Choroid plexus epithelial cell (primary cell): ENCODE results near the gene NSUN3.
A peak's percentile ranks its signal among the peaks of the same experiment; 100 is the strongest.

ENCODE experiments used
- DNase-seq: peaks from one replicate; pipeline ENCODE4 v3.0.0-alpha.2; 2010; ENCODE audit warnings: low read depth
- H3K4me3 ChIP-seq: 2 replicates; pipeline ENCODE4 v1.5.1; 2011; ENCODE audit warnings: low read depth, mild to moderate bottlenecking, control low read depth, low read length, moderate library complexity
- TF ChIP-seq, protein P1 (sequence below): conservative IDR thresholded peaks from 2 replicates; pipeline ENCODE4 v1.5.1; 2011; ENCODE audit warnings: low read depth, mild to moderate bottlenecking, control low read depth, inconsistent platforms, low read length, moderate library complexity

Gene NSUN3

DNA sequence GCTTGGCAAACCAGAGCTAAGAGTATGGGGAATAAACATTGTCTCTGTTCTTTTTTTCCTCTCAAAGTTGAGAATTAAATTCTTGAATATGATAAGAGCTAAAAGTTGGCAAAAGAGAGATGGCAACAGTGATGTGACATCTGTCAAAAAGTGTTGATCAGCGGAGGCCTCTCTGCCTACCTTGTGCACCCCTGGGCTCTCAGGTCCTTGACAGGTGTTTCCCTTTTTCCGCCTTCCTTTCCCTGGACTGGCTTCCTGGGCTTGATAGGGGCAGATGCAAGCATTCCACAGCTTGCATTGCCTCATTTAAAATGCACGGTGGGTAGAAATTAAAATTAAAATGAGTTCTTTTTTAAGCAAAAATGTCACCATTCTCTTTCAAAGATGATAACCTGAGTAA is 84.2 kb downstream of the NSUN3 start:
- H3K4me3 ChIP-seq: no peak overlapping the region
- TF ChIP-seq, protein P1, sequence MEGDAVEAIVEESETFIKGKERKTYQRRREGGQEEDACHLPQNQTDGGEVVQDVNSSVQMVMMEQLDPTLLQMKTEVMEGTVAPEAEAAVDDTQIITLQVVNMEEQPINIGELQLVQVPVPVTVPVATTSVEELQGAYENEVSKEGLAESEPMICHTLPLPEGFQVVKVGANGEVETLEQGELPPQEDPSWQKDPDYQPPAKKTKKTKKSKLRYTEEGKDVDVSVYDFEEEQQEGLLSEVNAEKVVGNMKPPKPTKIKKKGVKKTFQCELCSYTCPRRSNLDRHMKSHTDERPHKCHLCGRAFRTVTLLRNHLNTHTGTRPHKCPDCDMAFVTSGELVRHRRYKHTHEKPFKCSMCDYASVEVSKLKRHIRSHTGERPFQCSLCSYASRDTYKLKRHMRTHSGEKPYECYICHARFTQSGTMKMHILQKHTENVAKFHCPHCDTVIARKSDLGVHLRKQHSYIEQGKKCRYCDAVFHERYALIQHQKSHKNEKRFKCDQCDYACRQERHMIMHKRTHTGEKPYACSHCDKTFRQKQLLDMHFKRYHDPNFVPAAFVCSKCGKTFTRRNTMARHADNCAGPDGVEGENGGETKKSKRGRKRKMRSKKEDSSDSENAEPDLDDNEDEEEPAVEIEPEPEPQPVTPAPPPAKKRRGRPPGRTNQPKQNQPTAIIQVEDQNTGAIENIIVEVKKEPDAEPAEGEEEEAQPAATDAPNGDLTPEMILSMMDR: no peak
- no peak for DNase-seq

DNA sequence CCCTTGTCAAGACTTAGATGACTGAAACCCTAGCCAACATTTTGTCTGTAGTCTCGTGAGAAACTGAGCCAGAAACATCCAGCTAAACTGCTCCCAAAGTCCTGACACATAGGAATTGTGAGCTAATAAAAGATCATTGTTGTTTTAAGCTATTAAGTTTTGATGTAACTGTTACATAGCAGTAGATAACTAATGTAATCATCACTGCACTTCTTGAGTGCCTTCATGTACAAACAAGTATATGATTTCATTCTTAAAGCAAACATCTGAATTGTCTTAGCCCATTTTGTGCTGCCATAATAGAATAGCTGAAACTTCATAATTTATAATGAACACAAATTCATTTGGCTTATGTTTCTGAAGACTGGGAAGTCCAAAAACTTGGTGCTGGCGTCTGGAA is 87.3 kb downstream of the NSUN3 start:
- no peak for DNase-seq
- TF ChIP-seq, protein P1: no peak
- no peak overlapping the region for H3K4me3 ChIP-seq

DNA sequence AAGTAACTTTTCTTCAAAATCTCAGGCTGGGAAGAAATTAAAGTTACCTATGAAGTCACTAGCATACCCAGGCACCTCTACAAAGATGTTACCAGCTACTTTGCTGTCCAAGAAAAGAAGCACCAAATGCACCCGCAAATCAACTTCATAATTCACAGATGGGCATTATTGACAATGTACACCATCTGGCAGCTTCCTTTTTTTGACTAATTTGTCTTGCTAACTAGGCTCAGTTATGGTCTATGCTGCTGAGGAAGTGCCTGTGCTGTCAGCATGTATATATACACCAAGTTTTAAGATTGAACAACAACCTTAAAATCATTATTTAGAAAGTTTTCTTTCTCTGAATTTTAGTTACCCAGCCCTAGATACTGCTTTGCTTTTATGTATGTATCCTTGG is 93.8 kb downstream of the NSUN3 start:
- H3K4me3 ChIP-seq: no peak overlapping the region
- TF ChIP-seq, protein P1: no peak
- no peak for DNase-seq

DNA sequence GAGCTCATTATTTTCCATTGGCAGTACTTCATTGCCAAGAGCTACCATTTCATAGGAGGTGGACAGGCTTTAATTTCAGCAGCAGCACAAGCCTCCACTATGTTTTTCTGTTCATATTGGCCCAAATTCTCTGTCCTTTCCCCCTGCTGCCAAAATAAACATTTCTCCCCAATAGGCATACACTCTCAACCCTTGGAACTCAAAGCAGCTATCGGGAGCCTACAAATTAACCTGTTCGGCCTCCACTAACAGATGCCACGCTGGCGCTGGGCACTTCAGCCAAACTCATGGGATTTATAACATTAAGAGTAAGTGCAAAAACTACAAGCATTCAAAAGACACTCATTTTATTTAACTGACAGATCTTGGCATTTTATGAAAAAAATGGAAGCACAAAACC is 95.7 kb downstream of the NSUN3 start:
- no peak overlapping the region for H3K4me3 ChIP-seq
- TF ChIP-seq, protein P1: no peak
- peak; percentile 6 for DNase-seq

DNA sequence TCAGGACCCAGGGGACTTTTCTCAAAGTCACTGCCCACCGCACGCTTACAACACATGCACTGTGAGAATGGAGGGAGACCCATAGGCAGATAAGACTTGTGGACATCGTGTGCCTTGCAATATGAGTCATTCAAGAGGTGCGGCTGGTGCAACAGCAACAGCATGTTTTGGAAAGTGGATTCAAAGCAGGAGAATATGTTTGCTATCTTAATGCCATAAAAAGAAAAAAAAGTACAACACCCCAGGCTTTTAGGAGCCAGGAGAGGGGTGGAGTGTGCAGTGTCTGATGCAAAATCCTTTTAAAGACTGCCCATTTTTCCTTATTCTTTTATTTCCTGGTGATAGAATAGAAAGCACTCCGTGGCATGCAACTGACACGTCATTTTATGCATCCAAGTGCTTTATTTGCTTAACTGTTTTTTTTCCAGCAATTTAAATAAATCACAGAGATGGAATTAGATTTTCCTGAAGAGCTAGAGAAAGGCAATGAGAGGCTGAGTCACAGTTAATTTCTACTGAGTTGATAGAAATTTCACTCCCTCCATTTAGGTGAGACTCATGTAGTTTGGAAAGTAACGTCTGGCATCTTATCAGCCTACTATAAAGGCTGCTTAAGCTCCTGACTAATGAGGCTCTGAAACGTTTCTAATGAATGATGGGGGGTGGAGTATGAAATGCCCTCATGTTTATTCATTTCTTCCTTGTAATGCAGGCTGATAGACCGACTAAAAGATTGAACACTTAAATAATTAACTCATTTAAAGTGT is 96.4 kb downstream of the NSUN3 start:
- DNase-seq: peak; percentile 87
- H3K4me3 ChIP-seq: peak overlapping the region; percentile 48

DNA sequence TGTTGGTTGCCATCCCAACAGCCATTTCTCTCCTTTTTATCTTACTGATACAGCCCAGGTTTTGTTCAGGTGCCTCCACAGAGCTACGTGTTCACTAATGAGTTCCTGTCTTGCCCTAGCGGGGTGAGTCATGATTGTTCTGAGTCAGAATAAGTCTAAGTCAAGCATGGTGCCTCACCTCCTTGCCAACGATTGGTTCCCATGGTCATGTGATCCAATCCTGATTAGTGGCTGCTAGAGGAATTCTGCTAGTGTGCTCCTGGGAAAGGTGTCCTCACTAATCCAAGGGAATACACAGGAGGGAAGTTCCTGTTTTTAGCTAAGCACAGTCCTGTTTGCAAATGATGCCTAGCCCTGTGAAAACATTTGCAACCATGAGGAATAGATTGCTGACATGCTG is 99.8 kb downstream of the NSUN3 start:
- TF ChIP-seq, protein P1: no peak
- DNase-seq: peak; percentile 58
- H3K4me3 ChIP-seq: no peak overlapping the region

More for the DNA sequence above, 96.4 kb downstream of the NSUN3 start:
- TF ChIP-seq, protein P1: peak; percentile 25

DNA sequence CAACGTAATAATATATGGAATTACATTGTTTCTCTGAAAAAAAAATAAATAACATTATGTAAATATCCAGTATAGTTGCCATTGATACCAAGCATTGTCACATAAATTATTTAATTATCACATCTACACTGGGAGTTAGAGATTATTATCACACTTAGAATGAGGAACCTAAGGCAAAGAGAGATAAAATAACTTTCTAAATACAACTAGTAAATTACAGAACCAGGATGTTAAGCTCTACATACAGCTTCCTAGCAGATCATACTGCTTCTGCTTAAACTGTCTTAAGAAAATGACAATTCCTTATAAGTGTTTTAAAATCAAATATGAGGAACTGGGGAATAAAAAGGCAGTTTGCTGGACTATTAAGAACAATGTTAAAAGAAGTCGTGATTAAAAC is 104.5 kb downstream of the NSUN3 start:
- no peak overlapping the region for H3K4me3 ChIP-seq
- TF ChIP-seq, protein P1: no peak
- no peak for DNase-seq
